ENCODE data around the gene CAMTA1.

CAMTA1 gene

DNA sequence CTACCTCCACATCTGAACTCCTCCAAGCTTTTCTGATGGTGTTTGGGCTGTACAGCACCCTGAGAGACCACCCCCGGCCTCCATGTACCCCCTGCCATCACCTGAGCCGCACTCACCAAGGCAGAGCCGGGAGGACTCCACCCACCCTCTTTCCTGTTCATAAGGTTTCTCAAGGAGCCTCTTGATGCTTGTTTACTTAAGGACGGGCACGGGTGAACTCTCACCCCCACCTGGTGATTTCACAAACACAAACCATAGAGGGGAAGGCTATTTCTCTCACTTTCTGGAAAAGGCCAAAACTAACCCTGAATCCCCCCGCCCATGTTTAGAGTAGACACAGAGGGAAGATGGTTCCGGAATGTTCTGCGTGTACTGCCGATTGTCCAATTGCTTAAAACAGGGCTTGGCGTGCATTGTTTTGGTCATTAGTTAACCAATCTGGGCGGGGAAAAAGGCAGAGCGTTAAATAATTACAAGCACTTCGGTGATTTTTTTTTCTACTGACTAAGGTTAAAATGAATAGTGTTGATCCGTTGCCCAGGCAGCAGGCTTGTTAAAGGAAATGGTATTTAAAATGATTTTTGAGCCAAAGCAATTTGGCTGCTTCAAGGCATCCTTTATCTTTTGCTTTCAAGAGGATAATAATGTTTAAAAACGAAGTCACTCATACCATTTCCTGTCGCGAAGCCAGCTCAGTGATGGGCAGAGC is 706.0 kb downstream of the CAMTA1 start:
- DNase-seq = no peak

- no peak for DNase-seq
Observed at GRCh38 chr1:7491818-7492173, 706.5 kb downstream of the CAMTA1 start.

- no peak for DNase-seq
Observed at GRCh38 chr1:7493711-7494454, 708.6 kb downstream of the CAMTA1 start.

DNA sequence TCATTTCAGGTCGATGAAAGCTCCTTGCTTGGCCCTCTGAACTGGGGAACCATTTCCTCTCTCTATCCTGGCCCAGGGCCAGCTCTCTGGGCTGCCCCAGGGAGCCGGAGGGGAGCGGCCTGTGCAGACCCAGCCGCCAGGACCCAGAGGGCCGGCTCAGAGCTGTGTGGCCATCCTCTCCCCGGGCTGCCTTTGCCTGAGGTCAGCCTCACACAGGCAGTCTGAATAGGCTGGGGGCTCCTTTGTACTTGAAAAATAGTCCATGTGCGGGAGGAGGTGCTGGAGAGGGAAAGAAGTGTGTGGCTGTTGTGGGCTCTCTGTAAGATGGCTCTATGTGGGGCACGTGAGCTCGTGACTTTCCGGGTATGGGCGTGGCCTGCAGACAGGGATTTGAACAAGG is 710.7 kb downstream of the CAMTA1 start:
- DNase-seq = no peak

GRCh38 chr1:7497107-7497637 is 711.9 kb downstream of the CAMTA1 start:
- no peak for DNase-seq

GRCh38 chr1:7500381-7501083 is 715.3 kb downstream of the CAMTA1 start:
- DNase-seq = no peak

DNA sequence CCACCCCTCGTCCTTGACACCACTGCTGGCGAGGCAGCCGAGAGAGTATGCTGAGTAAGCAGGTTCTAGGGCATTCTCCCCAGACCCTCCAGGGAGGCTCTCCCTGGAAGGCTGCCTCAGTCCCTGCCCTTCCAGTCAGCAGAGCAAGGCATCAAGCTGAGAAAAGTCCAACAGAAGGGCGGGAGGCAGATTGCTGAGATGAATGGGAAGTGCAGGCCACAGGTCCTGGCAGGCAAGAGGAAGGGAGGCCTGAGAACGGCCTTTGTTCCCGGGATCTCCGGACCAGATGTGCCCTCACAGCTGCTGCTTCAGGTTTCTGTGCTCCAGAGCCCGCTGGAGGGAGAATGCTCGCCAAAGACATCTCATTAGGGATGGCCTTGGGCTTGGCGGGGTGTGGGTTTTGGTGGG is 715.8 kb downstream of the CAMTA1 start:
- no peak for DNase-seq

DNA sequence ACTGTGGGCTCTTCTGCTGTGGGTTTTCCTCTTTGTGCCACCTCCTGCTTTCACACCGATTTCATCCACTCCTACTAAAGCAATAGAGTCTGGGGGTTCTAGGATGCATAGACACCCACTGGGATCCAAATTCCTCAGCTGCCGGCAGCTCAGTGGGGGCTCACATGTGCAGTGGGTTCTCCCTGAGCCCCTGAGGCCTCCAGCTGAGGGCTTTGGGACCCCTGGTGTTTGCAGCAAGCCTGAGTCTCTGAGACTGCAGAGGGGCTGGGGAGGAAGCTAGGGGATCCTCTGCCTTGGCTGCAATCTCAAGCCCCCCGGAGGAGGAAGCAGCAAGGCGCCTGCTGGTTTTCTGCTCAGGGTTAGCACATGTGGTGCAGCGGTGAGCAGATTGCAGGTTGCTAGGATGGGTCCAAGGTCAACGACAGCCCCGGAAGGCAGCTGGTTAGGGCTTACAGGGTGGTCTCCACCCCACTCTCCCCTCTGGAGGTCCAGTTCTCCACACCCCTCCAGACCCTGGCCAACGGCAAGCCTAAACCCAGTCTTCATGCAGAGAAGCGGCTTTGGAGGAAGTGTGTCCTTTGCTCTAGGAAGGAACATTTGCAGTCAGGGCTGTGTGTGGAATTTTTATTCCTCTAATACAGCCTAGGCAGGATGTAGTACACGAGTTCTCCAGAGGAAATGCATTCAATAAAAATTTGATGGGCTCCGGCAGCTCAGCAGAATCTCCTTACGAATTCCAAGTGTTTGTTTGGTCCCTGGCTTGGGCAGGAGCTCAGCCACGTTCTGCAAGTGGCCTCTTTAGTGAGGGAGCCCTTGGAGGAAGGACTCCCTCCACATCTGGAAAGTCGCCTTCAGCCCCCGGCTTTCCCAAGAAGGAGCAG is 716.7 kb downstream of the CAMTA1 start:
- DNase-seq = no peak

GRCh38 chr1:7503691-7504437 is 718.6 kb downstream of the CAMTA1 start:
- DNase-seq = no peak

- no peak for DNase-seq
Observed at GRCh38 chr1:7504438-7504720, 719.1 kb downstream of the CAMTA1 start.

DNA sequence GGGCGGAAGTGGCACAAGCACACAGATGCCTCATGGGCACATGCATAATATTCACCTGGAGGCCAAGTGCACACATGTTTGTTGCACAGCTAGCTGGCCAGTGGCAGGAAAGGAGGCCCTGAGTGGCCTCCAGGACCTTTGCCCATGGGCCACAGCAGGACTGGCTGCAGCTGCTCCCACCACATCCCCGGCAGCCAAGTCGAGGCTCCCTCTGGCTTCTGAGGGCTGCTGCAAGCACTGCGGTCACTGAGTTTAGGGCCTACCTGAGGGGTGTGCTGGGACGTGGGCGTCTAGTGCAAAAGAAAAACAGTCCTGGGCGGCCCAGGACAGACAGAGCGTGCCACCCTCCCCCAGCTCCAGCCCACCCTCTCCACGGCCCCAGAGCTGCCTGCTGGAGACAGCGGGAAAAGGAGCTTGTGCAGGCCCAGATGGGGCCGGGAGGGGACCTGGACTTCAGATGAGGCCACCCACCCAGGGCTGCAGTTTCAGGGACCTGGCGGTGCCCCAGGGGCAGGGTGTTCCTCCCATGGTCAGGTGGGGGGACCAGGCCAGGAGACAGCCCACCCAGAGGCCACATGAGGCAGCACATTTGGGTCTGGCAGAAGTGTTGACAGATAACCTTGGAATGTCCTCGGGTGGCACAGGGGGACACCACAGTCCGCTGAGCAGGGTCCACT is 720.0 kb downstream of the CAMTA1 start:
- no peak for DNase-seq

DNA sequence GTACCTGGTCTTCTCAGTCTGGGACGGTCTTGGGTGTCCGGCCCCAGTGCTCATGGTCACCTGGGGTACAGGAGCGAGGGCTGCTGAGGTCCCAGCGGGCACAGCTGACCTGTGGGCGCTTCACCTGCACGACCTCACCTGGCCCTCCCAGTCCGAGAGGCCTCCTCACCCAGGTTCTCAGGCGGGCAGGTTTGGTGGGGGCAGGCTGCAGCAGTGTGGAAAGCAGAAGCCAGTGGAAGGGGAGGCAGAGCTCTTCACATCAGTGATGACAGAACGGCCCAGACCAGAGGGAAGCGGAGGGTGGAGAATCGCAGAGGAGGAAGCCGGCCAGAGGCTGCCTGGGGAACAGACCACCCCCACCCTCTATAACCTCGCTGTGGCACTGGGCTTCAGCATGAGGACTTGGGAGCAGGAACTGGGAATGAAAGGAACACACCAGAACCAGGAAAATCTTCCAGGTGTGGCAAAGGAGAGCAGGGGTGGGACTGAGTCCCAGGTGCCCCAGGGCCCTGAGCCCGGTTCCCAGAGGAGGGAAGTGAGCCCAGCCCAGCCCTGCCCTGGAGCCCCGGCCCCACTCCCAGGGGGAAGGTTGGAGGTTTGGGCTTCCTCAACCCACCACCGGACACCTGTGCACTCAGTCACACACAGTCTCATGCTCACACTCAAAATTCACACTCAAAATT is 720.7 kb downstream of the CAMTA1 start:
- DNase-seq = no peak

DNA sequence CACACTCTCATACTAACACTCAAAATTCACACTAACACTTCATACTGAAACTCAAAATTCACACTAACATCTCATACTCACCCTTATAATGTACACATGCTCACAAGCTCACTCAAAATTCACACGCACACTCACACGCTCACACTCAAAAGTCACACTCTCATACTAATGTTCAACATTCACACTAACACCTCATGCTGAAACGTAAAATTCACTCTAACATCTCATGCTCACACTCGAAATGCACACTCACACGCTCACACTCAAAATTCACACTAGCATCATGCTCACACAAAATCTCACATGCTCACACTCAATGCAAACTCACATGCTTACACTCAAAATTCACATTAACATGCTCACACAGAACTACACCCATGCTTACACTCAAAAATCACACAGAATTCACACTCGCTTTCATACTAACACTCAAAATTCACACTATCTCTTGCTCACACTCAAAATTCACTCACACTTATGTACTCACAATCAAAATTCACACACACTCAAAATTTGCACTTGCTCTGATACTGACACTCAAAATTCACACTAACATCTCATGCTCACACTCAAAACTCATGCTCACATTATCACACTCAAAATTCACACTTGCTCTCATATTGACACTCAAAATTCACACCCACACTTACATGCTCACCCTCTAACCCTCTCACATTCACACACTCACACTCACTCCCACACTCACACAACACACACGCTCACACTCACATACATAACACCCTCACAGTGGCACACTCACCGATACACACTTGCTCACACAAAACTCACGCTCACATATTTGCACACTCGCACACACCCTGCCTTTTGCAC is 721.4 kb downstream of the CAMTA1 start:
- no peak for DNase-seq

- DNase-seq = no peak
Observed at GRCh38 chr1:7507285-7508019, 722.2 kb downstream of the CAMTA1 start.

DNA sequence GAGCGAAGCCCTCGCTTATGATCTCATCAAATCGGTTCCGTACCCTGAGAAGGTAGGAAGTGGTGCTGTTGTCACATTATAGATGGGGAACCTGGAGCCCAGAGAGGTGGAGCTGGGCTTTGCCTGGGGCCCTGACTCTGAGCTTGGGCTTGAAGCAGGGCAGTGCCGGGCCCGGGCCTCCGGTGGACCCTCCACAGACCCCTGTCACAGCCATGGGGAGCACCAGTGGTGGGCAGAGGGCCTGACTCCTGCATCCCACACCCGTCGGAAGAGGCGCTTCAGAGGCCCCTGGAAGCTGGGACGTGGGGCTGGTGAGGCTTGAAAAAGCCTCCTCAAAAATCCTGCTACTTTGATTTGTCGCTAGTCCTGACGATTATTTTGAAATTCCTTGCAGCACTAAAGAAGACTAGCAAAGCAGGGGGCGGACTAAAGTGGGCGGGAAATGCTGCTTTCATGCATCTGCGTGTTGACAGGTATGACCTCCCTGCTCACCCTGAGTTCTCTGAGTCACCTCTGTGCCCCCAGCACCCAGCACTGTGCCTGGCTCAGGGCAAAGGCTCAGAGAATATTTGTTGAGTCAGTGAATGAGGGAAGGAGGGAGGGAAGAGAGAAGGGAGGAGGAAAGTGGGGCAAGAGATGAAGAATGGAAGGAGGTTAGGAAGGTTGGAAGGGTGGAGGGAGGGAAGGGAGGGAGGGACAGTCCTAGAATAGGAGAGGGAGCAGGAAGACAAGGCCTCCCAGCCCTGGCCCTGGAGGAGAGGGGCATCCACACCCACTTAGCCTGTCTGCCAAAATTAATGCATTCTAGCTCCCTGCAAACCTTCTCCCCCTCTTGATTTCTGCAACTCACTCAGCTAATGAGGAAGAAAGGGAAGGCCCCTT is 723.0 kb downstream of the CAMTA1 start:
- DNase-seq = no peak

DNA sequence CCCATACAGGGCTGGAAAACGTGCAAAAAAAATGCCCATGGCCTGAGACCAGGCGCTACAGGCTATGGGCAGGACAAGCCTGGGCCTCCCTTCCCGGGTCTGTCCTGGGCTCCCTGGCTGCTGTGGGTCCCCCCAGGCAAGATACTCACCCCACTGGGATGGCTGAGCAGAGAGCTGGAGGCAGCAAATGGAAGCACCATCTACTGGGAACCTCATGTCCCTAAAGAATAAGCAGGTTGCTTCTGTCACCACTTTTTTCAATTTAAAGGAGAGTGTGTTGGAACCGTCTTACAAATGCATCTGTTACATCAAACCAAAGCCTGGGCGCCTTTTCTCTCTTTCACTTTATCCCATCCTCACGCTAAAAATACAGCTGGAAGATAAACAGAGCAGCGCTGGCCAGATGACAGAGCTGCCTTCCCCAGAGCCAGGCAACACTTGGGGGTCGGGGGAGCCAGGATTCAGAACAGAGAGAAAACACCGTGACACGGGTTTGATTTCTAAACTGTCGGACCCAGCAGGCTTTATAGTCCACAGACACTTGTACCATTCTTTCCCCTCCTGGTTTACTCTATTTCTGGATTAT is 723.8 kb downstream of the CAMTA1 start:
- DNase-seq = no peak

GRCh38 chr1:7509598-7509997 is 724.3 kb downstream of the CAMTA1 start:
- DNase-seq = no peak

DNA sequence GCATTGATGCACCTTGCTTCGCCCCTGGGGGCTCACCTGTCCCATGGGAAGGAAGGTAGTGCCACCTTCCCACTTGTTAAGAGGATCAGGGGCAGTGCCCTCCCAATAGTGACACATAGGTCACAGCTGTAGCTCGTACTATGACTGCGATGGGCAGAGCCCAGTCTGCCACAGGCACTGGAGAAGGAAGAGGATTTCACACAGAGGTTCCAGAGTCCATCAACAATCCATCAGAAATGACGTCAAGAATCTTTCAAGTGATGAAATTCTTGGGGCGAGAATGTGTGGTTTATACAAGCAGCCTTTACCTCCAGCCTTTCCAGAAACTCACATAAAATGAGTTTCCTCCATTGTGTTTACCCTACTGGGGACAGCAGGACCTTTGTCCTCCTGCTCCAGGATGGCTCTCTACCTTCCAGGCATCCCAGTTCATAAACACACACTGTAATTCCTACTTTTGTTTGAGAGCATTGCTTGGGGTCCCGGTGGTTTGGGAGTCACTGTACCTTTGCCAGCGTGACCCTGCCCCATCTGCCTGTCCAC is 725.2 kb downstream of the CAMTA1 start:
- DNase-seq = no peak
